GM19463 (cell line): ENCODE results near the gene KRT6A.
"Not testable (repeated sequence)": the region's sequence is repeated elsewhere in the genome, so short reads cannot be mapped to it uniquely, and the experiment has no call there.

Source experiments
- ATAC-seq: cut with Tn5 transposase; IDR thresholded peaks from one replicate; pipeline ENCODE4 v1.9.1; 2021; ENCODE audit warnings: mild to moderate bottlenecking, moderate library complexity; ENCODE audit not compliant: unreplicated experiment

KRT6A gene

DNA sequence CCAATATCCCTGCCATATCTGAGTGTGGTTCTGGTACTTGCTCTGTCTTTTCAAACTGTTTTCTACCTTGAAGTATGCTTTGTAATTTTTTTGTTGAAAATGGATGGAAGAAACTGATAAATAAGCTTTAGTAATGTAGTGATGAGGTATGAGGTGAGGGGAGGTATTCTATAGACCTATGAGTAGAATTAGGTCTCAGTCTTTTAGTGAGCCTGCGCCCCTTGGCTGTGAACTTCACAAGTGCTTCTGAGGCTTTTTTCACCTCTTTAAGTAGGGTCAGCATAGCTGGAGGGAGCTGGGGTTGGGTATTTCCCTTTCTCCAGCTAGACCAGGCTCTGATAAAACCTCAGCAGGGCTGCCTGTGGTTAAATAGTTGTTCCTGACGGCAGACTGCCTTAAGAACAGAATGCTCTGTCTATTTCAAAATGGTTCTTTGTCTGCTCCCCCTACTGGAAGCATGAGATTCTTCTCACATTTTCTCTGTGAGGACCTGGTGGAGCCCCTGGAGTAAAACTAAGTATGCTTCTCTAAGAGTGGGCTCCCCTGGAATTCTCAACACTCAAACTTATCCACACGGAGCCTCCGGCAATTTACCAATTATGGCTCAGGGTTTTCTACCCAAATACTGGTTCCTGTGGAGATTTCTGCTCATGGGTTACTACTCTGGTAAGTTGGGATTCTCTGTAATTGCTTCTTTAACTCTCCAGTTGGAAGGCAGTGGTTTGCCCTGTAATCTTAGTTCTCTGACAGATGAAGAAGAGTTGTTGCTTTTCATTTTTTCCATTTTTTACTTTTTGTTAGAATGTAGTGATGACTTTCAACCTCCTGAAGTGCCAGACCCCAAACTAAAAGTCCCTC lies 14.0 kb upstream of the KRT6A start:
- no peak for ATAC-seq

DNA sequence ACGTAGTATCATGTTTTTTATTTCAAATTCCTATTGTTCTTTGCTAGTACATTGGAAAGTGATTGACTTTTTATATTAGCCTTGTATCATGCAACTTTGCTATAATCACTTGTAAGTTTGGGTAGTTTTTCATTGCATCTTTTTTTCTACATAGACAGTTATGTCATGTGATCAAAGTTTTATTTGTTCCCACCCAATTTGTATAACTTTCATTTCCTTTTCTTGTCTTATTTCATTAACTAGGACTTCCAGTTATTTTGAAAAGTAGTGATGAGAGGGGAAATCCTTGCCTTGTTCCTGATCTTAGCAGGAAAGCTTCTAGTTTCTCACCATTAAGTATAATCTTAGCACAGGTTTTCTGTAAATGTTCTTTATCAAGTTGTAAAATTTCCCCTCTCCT lies 9.8 kb upstream of the KRT6A start:
- ATAC-seq: no peak

DNA sequence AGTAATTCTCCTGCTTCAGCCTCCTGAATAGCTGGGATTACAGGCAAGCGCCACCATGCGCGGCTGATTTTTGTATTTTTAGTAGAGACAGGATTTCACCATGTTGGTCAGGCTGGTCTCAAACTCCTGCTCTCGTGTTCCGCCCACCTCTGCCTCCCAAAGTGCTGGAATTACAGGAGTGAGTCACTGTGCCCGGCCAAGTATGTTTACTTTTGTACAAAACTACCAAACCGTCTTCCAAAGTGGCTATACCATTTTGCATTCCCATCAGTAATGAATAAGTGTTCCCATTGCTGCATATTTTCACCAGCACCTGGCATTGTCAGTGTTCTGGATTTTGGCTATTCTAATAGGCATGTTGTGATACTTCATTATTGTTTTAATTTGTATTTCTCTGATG lies 8.4 kb upstream of the KRT6A start:
- ATAC-seq: no peak

DNA sequence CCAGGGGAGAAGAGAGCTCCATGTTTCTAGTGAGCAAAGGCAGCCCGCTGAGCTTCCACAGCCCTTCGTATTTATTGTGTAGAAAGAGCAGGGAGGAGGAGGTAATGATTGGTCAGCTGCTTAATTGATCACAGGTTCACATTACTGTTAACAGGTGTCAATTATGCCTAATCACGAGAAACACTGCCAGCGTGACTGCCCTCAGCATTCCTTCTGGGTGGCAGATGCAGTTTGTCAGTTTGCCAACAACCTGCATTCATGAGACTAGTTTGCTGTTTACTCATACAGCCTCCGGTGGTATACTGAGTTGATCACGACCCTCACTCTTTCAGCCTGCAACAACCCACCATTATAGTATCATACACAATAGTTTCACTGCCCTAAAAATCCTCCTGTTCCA lies 7.5 kb upstream of the KRT6A start:
- ATAC-seq: not testable (repeated sequence)

DNA sequence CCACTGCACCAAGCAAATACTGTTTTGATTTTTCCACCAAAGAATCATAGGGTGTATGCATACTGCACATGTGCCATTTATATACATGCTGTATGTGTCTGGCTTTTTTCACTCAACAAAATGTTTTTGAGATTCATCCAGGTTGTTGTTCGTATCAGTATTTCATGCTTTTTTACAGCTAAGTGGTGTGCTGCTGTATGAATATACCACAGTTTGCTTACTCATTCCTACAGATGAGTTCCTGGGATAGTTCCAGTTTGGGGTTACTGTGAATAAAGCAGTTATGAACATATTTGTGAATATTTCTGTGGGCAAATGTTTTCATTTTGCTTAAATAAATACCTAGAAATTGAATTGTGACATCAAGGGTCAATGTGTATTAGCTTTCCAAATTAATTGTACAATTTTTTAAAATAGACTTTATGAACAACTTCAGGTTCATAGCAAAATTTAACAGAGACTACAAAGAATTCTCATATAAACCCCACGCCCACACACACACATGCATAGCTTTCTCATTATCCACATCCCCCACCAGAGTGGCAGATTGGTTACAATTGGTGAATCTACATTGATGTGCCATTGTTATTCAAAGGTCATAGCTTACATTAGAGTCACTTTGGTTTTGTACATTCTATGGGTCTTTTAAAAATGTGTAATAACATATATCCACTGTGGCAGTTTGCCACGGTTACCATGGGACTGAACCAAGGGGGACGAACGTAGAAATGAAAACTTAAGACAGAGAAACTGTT lies 6.9 kb upstream of the KRT6A start:
- no peak for ATAC-seq

DNA sequence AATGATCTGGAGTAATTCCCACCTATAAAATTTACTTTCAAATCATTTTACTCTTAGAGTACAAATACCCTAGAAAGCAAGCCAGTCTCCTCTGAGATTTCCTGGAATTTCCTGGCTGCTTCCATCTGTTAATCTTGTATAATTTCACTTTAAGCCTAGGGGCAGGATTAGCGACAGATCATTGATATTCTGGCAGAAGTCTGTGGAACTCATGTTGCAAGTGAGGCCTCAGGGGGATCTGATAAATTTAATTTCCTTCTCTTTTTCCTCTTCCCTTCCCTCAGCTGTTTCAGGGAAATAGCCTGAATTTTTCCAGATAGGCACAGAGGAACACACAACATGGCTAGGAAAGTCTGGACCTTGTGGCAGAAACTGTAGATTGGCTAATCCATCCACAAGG lies 5.9 kb upstream of the KRT6A start:
- no peak for ATAC-seq

DNA sequence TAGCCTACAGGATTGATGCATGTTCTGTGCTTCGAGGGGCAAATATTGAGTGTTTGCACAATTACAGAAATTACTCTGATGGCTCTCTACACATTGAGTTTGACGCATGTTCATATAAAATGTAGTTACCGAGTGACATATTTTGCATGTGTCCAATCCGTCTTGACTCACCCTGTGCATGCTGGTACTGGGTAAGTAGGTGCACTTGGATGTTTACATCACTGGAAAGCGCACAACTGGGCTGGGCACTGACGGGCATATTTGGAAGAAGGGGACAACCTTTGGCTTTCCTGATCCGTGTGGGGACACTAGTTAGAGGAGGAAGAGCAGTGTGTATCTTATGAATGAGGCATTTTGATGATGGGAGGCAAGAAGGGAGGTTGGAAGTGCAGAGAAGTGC lies 4.9 kb upstream of the KRT6A start:
- ATAC-seq: no peak

DNA sequence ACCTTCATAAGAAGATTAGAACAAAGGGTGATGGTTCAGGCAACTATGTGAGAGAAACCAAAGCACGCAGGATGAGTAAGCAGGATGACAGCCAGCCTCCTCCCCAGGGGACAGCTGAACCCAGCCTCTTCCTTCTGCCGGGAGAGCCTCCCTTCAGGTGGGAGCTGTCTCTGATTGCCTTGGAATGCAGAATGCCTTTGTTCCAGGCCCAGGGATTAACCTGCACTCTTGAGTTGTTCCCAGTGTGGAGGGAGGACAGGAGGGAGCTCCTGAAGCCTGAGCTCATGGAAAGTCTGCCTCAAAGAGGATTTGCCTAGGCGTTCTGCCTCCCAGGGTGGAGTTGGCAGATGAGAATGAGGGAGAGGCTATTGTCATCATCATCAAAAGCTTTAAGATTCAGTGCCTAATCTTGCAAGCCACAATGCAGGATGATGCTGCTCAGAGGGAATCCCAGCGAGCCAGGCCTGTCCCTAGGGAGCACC lies 3.6 kb upstream of the KRT6A start:
- no peak for ATAC-seq

DNA sequence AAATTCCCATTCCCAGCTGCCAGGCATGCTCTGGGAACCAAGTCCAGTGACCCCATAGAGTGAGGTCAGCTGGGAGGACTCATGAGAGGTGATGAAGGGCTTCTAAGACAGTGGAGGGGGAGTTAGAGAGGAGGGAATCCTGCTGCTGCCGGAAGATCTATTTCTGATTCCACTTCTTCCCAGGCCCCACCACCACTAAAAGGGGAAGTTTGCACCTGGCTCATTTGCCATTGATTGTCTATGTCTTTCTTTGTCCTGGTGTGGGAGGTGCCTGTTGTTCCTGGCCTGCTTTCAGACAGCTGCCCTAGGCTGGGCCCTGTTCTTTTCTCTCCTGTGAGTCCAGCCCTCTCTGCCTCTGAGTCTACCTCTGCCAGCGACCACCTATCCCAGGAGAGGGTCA lies 3.0 kb upstream of the KRT6A start:
- no peak for ATAC-seq

DNA sequence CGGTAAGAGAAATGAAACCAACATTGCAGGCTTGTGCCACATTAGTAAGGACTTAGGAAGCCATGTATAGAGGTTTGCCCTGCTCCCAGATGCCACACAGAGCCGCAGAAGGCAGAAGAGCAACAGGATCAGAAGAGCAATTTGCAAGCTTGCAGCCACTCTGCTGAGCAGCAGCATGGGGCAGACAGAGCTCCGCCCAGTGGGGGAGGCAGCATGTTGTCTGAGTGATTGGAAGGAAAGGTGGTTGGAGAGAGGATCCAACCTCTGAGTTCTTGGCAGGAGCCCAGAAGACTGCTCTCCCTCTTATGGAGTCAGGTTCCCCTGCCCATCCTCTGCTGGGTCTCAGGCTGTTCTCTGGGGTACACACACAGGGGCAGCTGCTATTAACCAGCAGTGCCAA lies 2.3 kb upstream of the KRT6A start:
- no peak for ATAC-seq

DNA sequence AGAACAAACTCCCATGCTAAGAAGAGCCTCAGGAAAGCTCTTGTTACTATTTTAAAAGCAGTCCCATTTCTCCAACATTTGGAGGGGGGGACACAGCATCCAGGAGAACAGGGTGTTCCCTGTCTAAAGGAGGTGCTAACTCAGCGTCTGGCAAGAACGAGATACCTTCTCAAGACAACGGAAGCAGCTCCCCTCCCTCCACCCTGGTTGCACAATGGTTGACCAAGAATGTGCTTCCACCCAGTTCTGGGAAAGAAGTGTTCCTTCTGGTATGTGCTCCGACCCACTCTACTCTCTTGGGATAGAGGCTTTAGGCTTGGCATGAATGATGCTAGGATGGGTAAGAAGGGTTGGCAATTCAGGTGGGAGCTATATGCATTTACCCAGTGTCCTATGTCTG lies 1.5 kb upstream of the KRT6A start:
- no peak for ATAC-seq

DNA sequence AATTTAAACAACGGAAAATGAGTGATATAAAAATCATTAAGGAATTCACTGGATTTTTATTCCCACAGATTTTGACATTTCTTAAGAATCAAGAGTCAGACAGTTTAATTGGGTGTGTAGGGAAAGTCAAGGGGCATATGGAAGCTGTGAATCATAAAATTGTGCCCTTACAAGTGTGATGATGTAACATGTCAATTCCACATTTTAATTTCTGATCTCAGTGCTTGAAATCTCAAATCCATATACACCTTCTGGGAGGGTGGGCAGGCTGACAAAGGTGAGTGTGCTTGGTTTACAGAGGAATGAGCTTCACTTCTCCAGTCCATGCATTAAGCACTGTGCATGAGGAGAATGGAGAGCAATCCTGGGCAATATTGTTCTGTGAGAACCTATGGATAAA lies 1.0 kb upstream of the KRT6A start:
- no peak for ATAC-seq

DNA sequence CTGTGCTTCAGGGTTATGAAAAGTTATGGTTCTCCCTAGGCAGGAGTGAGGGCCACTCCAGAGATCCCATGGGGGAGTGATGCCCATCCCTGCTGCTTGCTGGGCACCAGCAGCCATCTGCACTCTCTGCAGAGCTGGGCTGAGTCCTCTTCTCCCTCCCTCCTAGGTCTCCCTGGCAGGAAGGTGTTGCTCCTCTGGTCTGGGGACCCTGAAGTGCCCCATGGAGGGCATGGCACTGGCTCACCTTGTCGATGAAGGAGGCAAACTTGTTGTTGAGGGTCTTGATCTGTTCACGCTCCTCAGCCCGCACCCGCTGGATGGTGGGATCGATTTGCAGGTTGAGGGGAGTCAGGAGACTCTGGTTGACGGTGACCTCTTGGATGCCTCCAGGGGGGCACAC lies 652 bp downstream of the KRT6A start:
- ATAC-seq: not testable (repeated sequence)

DNA sequence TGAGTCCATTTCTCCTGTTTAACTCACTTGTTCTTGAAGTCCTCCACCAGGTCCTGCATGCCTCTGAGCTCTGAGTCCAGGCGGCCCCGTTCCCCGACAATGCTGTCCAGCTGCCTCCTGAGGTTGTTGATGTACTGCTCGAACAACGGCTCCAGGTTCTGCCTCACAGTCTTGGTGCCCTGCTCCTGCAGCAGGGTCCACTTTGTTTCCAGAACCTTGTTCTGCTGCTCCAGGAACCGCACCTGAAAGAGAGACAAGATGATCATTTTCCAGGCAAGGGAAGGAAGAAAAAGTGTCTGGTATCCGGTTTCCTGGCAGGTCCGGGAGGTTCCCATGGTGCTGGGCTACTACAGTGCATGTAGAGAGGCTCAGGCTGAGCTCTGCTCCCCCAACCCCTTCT lies 1.6 kb downstream of the KRT6A start:
- ATAC-seq: not testable (repeated sequence)

DNA sequence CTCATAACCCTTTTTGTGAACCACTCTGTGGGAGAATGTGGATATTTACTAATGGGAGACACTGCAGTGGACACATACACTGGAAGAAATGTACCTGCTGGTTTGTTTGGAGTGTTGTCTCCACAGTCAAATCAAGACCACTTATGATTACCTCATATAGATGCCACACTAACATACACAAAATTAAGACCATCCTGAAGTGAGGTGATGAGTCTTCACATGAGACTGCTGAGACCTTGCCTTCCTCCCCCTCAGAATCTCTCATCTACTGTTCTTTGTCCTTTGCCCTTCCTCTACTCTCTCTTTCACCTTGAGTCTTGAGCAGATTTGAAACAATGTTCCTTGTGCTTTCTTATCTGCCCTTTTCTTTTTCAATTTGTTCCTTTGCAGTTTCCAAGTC lies 4.3 kb downstream of the KRT6A start:
- no peak for ATAC-seq

DNA sequence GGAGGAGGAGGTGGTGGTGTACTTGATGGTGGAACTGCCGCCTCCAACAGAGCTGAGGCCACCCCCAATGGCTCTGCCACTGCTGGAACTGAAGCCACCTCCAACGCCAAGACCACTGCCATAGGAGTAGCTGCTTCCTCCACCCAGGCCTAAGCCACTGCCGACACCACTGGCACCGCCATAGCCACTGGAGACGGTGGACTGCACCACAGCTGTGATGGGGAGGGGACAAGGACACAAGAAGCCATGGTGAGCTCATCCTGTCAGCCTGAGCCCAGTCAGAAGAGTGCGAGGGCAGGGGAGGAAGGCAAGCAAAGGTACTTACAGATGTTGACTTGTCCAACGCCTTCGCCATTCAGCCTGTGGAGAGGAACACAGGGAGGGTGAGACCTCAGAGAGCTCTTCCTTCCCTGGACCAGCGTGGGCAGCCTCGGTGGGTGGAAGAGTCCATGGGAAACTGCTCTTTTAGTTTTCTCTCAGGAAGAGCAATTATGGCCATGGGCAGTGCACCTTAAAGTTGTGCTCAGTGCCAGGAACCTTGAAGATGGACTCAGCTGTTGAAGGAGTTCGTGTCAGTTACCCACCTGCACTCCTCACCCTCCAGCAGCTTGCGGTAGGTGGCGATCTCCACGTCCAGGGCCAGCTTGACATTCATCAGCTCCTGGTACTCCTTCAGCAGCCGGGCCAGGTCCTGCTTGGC lies 5.2 kb downstream of the KRT6A start:
- ATAC-seq: not testable (repeated sequence)

DNA sequence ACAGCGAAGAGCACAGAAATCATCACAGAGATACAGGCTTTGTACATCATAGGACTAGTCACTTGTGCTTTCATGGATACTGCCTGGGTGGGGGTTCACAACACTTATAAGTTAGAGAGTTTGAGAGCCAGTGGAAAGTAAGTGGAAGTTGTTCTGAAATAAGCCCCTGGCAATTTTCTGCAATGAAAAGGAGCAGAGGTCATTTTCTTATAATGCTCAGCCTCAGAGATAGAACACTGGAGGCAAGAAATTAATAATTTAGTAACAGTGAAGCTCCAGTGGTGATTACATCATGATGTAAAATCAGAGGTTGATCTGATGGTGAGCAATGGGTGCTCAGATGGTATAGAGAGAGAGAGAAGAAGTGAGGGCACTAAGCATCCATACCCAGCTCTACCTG lies 5.8 kb downstream of the KRT6A start:
- no peak for ATAC-seq

DNA sequence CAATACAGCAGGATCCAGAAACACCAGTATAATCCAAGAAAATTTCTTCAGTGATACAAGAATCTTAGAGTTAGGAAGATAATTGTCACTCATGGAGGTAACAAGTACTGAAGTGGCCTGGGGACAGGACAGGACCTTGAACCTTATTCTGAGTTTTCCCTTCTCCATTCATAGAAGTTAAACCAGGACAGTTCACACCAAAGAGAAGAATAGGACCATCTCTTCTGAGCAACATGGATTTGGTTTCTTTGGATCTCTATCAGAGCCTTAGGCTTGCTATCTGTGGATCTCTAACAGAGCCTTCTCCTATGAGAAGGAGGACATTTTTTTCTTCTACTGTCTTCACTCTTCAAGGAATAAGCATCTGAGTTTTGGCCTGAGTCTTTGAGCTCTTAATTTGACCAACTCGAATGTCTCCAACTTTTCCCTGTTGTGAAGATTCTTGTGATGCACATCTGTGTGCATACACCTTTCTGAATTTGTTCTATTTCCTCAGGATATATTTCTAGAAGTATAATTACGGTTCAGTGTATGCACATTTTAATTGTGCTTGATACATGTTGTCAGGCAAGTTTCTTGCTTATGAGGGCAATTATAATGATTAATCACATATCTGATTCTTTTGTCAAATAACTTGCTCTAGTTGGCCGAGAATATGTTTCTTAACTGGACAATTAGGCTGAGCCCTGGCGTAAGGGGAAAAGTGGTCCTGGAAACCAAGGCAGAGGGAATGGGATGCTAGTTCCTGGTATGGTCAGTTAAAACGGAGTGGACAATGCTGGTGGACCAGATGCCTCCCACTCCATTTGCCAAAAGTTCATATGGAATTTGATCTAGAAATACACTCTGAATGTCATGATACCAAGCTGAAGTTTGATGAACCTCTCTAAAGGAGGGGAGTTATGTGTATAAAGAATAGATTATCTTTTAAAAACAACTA lies 6.6 kb downstream of the KRT6A start:
- ATAC-seq: no peak

DNA sequence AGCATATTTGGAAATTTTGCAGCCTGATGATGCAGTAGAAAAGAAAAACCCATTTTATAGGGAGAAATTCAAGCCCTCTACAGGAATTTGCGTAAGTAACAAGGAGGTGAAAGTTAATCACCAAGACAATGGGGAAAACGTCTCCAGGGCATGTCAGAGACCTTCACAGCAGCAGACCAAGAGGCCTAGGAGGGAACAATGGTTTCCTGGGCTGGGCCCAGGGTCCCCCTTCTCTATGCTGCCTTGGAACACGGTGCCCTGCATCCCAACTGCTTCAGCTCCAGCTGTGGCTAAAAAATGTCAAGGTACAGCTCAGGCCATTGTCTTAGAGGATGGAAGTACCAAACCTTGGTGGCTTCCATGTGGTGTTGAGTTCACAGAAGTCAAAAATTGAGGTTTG lies 13.0 kb downstream of the KRT6A start:
- ATAC-seq: no peak

DNA sequence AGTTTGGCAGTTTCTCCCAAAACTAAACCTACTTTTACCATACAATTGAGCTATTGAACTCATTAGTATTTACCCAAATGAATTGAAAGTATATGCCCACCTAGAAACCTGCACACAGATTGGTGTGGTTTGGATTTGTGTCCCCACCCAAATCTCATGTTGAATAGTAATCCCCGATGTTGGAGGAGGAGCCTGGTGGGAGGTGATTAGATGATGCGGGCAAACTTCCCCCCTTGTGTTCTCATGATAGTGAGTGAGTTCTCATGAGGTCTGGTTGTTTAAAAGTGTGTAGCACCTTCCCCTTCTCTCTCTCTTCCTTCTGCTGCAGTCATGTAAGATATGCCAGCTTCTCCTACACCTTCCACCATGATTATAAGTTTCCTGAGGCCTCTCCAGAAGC lies 15.4 kb downstream of the KRT6A start:
- ATAC-seq: no peak

DNA sequence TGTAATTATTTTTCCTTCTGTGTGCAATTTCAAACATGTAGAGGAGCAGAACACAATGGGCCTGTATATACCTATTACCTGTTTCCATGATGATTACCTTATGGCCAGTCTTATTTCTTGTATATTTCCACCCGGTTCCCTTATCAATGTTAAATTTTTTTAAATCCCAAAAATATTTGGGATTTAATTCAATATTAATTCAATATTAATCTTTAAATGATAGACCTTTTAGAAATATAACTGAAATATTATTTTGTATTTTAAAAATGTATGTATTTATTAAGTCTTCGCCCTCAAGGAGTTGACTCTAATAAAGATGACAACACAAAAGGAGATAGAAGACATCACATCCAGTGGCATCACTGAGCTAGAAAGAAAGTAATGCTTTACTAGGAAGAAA lies 18.8 kb downstream of the KRT6A start:
- ATAC-seq: no peak
